Measurements from ENCODE around the gene EXOSC1. TPM values are rescaled to one million over a fixed set of nuclear protein-coding genes. Genes with fewer than 3 reads are reported as not detected.
"Not testable (repeated sequence)": the region's sequence is repeated elsewhere in the genome, so short reads cannot be mapped to it uniquely, and the experiment has no call there.

The EXOSC1 gene
- total RNA-seq, 2 experiments from 2014 or later: 28.8 to 29.7 TPM

DNA sequence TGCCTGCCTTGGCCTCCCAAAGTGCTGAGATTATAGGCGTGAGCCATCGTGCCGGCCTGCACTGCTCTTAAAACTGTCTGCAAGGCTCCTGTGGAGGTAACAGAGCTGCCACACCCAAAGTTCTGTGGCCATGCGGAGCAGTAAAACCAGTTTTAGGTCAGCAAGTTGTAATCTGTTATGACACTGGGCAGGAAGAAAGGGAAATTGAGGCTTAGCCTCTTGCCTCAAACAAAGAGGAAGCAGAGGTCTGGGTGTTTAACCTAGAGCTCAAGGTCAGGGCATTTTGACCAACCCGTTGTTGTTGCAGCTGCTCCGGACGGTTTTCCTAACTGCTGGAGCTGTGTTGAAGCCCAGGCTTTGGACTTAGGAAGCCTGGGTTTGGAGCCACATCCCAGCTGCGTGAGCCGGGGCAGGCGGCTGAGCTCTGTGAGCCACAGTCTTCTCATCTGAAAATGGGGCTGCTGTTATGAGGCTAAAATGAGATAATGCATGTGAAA, 37.3 kb downstream of the EXOSC1 start:
- Histone ChIP-seq H3K9me3 (ENCODE audit: control insufficient read depth in 1 of 2, insufficient read depth in 1 of 2, low read length in 2 of 2) (no peaks in the 10 kb centered on the region), H3K27me3 (ENCODE audit: control insufficient read depth in 1 of 2, insufficient read depth in 2 of 2, low read length in 2 of 2) (no peaks in the 10 kb centered on the region), H3K27ac (ENCODE audit: low read depth in 1 of 2, low read length in 2 of 2) (no peak overlapping the region), H3K4me1 (ENCODE audit: insufficient read depth, low read length) (peaks cover 20% of the 10 kb centered on the region), H3K36me3 (ENCODE audit: insufficient read depth, low read length) (no peaks in the 10 kb centered on the region), H3K4me3 (ENCODE audit: low read length) (no peak overlapping the region)
- TF ChIP-seq, protein P1, sequence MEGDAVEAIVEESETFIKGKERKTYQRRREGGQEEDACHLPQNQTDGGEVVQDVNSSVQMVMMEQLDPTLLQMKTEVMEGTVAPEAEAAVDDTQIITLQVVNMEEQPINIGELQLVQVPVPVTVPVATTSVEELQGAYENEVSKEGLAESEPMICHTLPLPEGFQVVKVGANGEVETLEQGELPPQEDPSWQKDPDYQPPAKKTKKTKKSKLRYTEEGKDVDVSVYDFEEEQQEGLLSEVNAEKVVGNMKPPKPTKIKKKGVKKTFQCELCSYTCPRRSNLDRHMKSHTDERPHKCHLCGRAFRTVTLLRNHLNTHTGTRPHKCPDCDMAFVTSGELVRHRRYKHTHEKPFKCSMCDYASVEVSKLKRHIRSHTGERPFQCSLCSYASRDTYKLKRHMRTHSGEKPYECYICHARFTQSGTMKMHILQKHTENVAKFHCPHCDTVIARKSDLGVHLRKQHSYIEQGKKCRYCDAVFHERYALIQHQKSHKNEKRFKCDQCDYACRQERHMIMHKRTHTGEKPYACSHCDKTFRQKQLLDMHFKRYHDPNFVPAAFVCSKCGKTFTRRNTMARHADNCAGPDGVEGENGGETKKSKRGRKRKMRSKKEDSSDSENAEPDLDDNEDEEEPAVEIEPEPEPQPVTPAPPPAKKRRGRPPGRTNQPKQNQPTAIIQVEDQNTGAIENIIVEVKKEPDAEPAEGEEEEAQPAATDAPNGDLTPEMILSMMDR (IDR thresholded peaks at IDR 0.05): no peak
- Mint-ChIP-seq H3K4me1 (ENCODE audit: low read depth) (peaks cover 18% of the 10 kb centered on the region), H3K9me3 (no peaks in the 10 kb centered on the region), H3K4me3 (no peak overlapping the region), H3K27me3 (no peaks in the 10 kb centered on the region), H3K36me3 (ENCODE audit: low read depth) (no peaks in the 10 kb centered on the region), H3K27ac (no peak overlapping the region)
- ATAC-seq (ENCODE audit: poor library complexity) (no peak), DNase-seq (no peak)
- ChIA-PET POLR2A (no interaction called here), CTCF (interaction anchor here (1.0 to 1.3 kb wide), 2 partner anchors 10 to 45 kb away, joined by 3 read pairs; no protein-coding TSS in a partner anchor)
- intact Hi-C loops (cut with DNase I, micrococcal nuclease): loop anchor here in 1 of 2 experiments (5.0 kb wide), 1 partner anchor 324 kb away; no protein-coding TSS in a partner anchor

DNA sequence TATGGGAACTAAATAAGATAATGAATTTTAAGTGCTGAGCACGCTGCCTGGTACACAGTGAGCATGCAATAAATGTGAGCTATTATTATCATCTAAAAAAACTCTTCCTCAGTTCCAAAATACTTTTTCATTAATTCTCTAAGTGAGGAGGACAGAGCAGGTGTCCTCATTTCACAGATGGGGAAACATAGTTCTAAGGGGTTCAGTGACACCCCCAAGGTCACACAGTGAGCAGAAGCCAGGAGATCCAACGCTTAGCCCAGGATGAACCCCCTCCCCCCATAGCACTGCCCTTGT, 37.9 kb downstream of the EXOSC1 start:
- no peaks in the 10 kb centered on the region for H3K27me3 ChIP-seq (ENCODE audit: control insufficient read depth in 1 of 2, insufficient read depth in 2 of 2, low read length in 2 of 2)
- POLR2A ChIA-PET: no interaction called here
- CTCF ChIA-PET: interaction anchor here (0.7 to 1.3 kb wide), 3 partner anchors 10 to 46 kb away, joined by 3 read pairs; no protein-coding TSS in a partner anchor
- H3K4me3 Mint-ChIP-seq: no peak overlapping the region
- TF ChIP-seq, protein P1 (IDR thresholded peaks at IDR 0.05): no peak
- no peaks in the 10 kb centered on the region for H3K9me3 ChIP-seq (ENCODE audit: control insufficient read depth in 1 of 2, insufficient read depth in 1 of 2, low read length in 2 of 2)
- peaks cover 13% of the 10 kb centered on the region for H3K4me1 Mint-ChIP-seq (ENCODE audit: low read depth)
- peaks cover 14% of the 10 kb centered on the region for H3K4me1 ChIP-seq (ENCODE audit: insufficient read depth, low read length)
- H3K27ac Mint-ChIP-seq: no peak overlapping the region
- ATAC-seq (ENCODE audit: poor library complexity) (no peak), DNase-seq (no peak)
- no peaks in the 10 kb centered on the region for H3K27me3 Mint-ChIP-seq
- H3K36me3 ChIP-seq (ENCODE audit: insufficient read depth, low read length): no peaks in the 10 kb centered on the region
- intact Hi-C loops (cut with DNase I, micrococcal nuclease): loop anchor here (1.0 to 5.0 kb wide), 6 partner anchors 11 to 324 kb away; partner anchors contain the start of genes EXOSC1 (in 1 of the 2), PGAM1 (in 1 of the 2) and ZDHHC16 (in 1 of the 2)
- H3K4me3 ChIP-seq (ENCODE audit: low read length): no peak overlapping the region
- H3K9me3 Mint-ChIP-seq: no peaks in the 10 kb centered on the region
- no peak overlapping the region for H3K27ac ChIP-seq (ENCODE audit: low read depth in 1 of 2, low read length in 2 of 2)
- no peaks in the 10 kb centered on the region for H3K36me3 Mint-ChIP-seq (ENCODE audit: low read depth)

DNA sequence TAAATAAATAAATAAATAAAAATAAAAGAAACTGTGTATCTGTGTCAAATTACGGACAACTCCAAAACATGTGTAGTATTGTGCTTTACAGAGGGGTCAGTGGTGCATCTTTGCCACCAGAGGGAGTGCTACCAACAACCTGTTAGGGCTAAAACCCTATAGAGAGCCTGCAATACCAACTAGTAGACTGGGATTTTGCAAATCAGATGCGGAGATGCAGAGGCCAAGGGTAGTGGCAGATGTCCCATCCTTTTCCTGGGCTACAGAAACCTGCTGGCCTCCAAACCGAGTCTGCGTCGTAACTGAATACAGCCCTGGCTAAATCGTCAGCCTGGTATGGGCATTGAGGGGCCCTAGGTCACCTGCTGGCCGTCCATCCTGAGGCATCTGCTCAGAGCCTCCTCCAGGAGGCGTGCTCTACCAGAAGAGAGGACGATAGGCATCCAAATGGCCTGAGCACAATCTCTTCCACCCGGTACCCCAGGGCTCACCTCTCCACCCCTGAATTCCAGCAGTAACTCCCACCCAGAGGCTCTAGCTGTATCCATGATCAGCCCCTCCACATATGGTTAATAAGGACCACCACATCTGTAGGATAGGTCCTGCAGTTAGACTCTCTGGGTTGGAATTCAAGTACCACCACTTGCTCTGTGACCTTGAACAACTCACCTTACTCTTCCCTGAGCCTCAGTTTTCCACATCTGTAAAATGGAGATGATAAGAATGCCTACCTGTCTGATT, 38.4 kb downstream of the EXOSC1 start:
- DNase-seq (peak in 13 of 14 experiments; percentile 33 to 87 (median 50)), ATAC-seq (ENCODE audit: poor library complexity) (peak; percentile 98)
- Histone ChIP-seq H3K4me3 (ENCODE audit: low read length) (peak overlapping the region; percentile 29), H3K4me1 (ENCODE audit: insufficient read depth, low read length) (peaks cover 10% of the 10 kb centered on the region), H3K9me3 (ENCODE audit: control insufficient read depth in 1 of 2, insufficient read depth in 1 of 2, low read length in 2 of 2) (no peaks in the 10 kb centered on the region), H3K27me3 (ENCODE audit: control insufficient read depth in 1 of 2, insufficient read depth in 2 of 2, low read length in 2 of 2) (no peaks in the 10 kb centered on the region), H3K36me3 (ENCODE audit: insufficient read depth, low read length) (no peaks in the 10 kb centered on the region), H3K27ac (ENCODE audit: low read depth in 1 of 2, low read length in 2 of 2) (no peak overlapping the region)
- Mint-ChIP-seq H3K27me3 (no peaks in the 10 kb centered on the region), H3K36me3 (ENCODE audit: low read depth) (no peaks in the 10 kb centered on the region), H3K4me1 (ENCODE audit: low read depth) (peaks cover 10% of the 10 kb centered on the region), H3K9me3 (no peaks in the 10 kb centered on the region), H3K27ac (peak overlapping the region; percentile 78), H3K4me3 (peak overlapping the region; percentile 63)
- intact Hi-C loops (cut with DNase I, micrococcal nuclease): loop anchor here (1.0 to 5.0 kb wide), 6 partner anchors 12 to 325 kb away; partner anchors contain the start of genes EXOSC1 (in 1 of the 2), PGAM1 (in 1 of the 2) and ZDHHC16 (in 1 of the 2)
- TF ChIP-seq, protein P1 (IDR thresholded peaks at IDR 0.05): peak; percentile 86
- ChIA-PET CTCF (interaction anchor here (0.7 to 1.4 kb wide), 8 partner anchors 9 to 48 kb away, joined by 3 to 8 read pairs (median 3); no protein-coding TSS in a partner anchor), POLR2A (interaction anchor here (0.8 kb wide), 1 partner anchor 95 kb away, joined by 3 read pairs; no protein-coding TSS in a partner anchor)

DNA sequence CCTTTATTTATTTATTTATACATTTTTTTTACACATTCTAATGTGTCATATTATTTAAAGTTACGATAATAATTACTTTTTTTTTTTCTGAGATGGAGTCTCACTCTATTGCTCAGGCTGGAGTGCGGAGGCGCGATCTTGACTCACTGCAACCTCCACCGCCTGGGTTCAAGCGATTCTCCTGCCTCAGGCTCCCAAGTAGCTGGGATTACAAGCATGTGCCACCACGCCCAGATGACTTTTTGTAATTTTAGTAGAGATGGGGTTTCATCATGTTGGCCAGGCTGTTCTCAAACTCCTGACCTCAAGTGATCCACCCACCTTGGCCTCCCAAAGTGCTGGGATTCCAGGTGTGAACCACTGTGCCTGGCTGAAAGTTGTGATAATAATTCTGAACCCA, 39.3 kb downstream of the EXOSC1 start:
- peaks cover 13% of the 10 kb centered on the region for H3K4me1 ChIP-seq (ENCODE audit: insufficient read depth, low read length)
- not testable (repeated sequence) for H3K4me3 ChIP-seq (ENCODE audit: low read length); H3K9me3 ChIP-seq (ENCODE audit: control insufficient read depth in 1 of 2, insufficient read depth in 1 of 2, low read length in 2 of 2); H3K27ac Mint-ChIP-seq; DNase-seq; H3K27me3 Mint-ChIP-seq; H3K36me3 Mint-ChIP-seq (ENCODE audit: low read depth); H3K9me3 Mint-ChIP-seq; H3K36me3 ChIP-seq (ENCODE audit: insufficient read depth, low read length); H3K4me3 Mint-ChIP-seq; H3K27ac ChIP-seq (ENCODE audit: low read depth in 1 of 2, low read length in 2 of 2); ATAC-seq (ENCODE audit: poor library complexity); H3K27me3 ChIP-seq (ENCODE audit: control insufficient read depth in 1 of 2, insufficient read depth in 2 of 2, low read length in 2 of 2)
- POLR2A ChIA-PET: interaction anchor here (0.8 kb wide), 1 partner anchor 96 kb away, joined by 3 read pairs; no protein-coding TSS in a partner anchor
- intact Hi-C loops (cut with DNase I, micrococcal nuclease): loop anchor here (2.0 to 5.0 kb wide), 2 partner anchors 18 to 326 kb away; no protein-coding TSS in a partner anchor
- CTCF ChIA-PET: interaction anchor here (0.7 to 1.4 kb wide), 5 partner anchors 10 to 49 kb away, joined by 3 to 8 read pairs (median 3); no protein-coding TSS in a partner anchor
- peaks cover 11% of the 10 kb centered on the region for H3K4me1 Mint-ChIP-seq (ENCODE audit: low read depth)

Data from CD4-positive, alpha-beta T cell (primary cell).